A673 (cell line): ENCODE results near the gene NR2C2. TPM values are rescaled to one million over a fixed set of nuclear protein-coding genes. Genes with fewer than 3 reads are reported as not detected.

Experiments
- BruUV-seq: library from RNA; stranded (reverse); fragments of 400-500 nt; replicated peaks from 2 replicates; lab custom pipeline; 2021; lab: Mats Ljungman, UMichigan
- CTCF ChIA-PET: fragments of 300-600 bp; sonication (Branson Sonifier 250); formaldehyde crosslinking; loops from one replicate; lab custom pipeline; 2022; ENCODE audit warnings: antibody characterized with exemption; lab: Charles Lee
- POLR2A ChIA-PET: fragments of 300-600 bp; sonication (Branson Sonifier 250); formaldehyde crosslinking; loops from one replicate; lab custom pipeline; 2022; ENCODE audit warnings: antibody characterized with exemption; ENCODE audit not compliant: low non-redundant PET; lab: Charles Lee
- DNase-seq: peaks from one replicate; pipeline ENCODE4 v3.0.0-alpha.2; 2015; ENCODE audit warnings: low spot score
- H3K27ac ChIP-seq: fragments of 200-600 bp; sonication (generic); 2 replicates; pipeline ENCODE4 v1.5.1; 2016; ENCODE audit warnings: mixed run types, low read depth, mild to moderate bottlenecking, mixed read lengths, antibody characterized with exemption, low read length; ENCODE audit not compliant: poor library complexity, severe bottlenecking
- H3K27me3 ChIP-seq: fragments of 200-600 bp; sonication (generic); replicated peaks from 2 replicates; pipeline ENCODE4 v1.6.1; 2017; ENCODE audit warnings: mixed run types, low read depth, mild to moderate bottlenecking, mixed read lengths, antibody characterized with exemption, low read length; ENCODE audit not compliant: insufficient read depth, poor library complexity
- H3K36me3 ChIP-seq: fragments of 200-600 bp; sonication (generic); 2 replicates; pipeline ENCODE4 v1.6.1; 2016; ENCODE audit warnings: mixed run types, mild to moderate bottlenecking, mixed read lengths, antibody characterized with exemption, low read length; ENCODE audit not compliant: insufficient read depth, poor library complexity, severe bottlenecking
- H3K4me1 ChIP-seq: fragments of 200-600 bp; sonication (generic); 2 replicates; pipeline ENCODE4 v1.6.1; 2017; ENCODE audit warnings: mixed run types, mild to moderate bottlenecking, mixed read lengths, antibody characterized with exemption, low read length; ENCODE audit not compliant: insufficient read depth, poor library complexity, severe bottlenecking
- H3K4me3 ChIP-seq: fragments of 200-600 bp; sonication (generic); 2 replicates; pipeline ENCODE4 v1.5.1; 2016; ENCODE audit warnings: low read depth, mixed run types, mild to moderate bottlenecking, mixed read lengths, low read length; ENCODE audit not compliant: poor library complexity, severe bottlenecking
- H3K9me3 ChIP-seq: fragments of 200-600 bp; sonication (generic); 2 replicates; pipeline ENCODE4 v1.6.1; 2016; ENCODE audit warnings: mixed run types, low read depth, mild to moderate bottlenecking, mixed read lengths, antibody characterized with exemption, low read length; ENCODE audit not compliant: poor library complexity, severe bottlenecking
- EZH2 ChIP-seq: fragments of 200-600 bp; sonication (generic); IDR thresholded peaks from 2 replicates; pipeline ENCODE4 v1.6.1; 2017; ENCODE audit warnings: borderline replicate concordance, low read depth, mild to moderate bottlenecking, mixed read lengths, antibody characterized with exemption, low read length; ENCODE audit not compliant: poor library complexity, severe bottlenecking
- intact Hi-C: fragments of 100-400 bp; cut with micrococcal nuclease; formaldehyde crosslinking; loops from one replicate; pipeline ENCODE4 v1.10.0; 2022; ENCODE audit not compliant: unreplicated experiment
- total RNA-seq: library from RNA; stranded (reverse); gene quantifications from 2 replicates; pipeline ENCODE4 v1.2.3, GENCODE V29; 2021
- TF ChIP-seq, protein P1 (sequence below): fragments of 300-800, 200-600 bp; sonication (generic); conservative IDR thresholded peaks from 2 replicates; pipeline ENCODE4 v1.5.1; 2017; ENCODE audit warnings: low read depth, mild to moderate bottlenecking, antibody characterized with exemption, low read length, moderate library complexity, mixed read lengths

Gene NR2C2
- total RNA-seq, 1 experiment from 2014 or later = 56.5 TPM

DNA sequence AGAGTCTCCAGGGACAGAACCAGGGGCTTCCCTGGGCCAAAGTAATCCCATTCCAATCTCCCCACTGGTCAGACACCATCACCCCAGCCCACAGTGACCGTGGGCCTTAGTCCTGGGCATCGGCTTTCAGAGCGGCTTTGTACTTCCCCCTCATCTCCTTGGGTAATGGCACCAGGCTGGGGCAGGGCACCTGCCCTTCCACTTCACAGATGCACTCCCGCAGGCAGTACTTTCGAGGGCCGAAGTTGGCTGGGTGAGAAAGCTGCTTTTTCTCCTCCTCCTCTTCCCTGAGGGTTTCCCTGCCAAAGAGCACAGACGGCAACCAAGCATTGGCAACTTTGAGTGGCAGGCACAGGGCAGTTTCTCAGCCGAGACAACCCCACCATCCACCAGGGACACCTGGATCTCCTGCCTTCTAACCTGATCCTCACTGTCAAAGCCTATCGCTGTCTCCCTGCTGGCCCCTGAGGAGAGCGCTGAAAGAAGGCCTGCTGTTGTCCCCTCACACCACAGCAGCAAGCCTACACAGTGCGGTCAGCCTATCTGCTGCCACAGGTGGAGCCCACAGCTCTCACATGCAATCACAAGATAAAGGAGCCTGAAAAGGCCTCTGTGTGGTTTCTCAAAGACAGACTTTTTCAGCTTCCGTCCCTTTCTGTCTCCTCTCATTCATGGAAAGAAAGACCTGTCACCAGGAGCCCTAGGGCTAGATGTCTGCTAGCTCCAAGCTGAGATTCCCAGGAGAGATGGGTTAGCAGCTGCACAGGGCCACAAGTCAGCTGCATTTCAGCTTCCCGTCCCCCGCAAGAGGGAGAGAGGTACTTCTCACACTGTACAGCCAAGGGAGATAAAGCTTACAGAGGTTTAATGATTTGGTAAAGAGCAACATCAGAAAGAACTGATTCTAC, 105.2 kb downstream of the NR2C2 start:
- BruUV-seq = no TSS peak
- DNase-seq = no peak
- CTCF ChIA-PET = no interaction called here
- TF ChIP-seq, protein P1, sequence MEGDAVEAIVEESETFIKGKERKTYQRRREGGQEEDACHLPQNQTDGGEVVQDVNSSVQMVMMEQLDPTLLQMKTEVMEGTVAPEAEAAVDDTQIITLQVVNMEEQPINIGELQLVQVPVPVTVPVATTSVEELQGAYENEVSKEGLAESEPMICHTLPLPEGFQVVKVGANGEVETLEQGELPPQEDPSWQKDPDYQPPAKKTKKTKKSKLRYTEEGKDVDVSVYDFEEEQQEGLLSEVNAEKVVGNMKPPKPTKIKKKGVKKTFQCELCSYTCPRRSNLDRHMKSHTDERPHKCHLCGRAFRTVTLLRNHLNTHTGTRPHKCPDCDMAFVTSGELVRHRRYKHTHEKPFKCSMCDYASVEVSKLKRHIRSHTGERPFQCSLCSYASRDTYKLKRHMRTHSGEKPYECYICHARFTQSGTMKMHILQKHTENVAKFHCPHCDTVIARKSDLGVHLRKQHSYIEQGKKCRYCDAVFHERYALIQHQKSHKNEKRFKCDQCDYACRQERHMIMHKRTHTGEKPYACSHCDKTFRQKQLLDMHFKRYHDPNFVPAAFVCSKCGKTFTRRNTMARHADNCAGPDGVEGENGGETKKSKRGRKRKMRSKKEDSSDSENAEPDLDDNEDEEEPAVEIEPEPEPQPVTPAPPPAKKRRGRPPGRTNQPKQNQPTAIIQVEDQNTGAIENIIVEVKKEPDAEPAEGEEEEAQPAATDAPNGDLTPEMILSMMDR = no peak
- TF ChIP-seq EZH2 = no peak
- no peaks in the 10 kb centered on the region for H3K9me3 ChIP-seq
- H3K4me3 ChIP-seq = no peak overlapping the region
- POLR2A ChIA-PET = no interaction called here
- no peaks in the 10 kb centered on the region for H3K27me3 ChIP-seq
- no peak overlapping the region for H3K27ac ChIP-seq
- intact Hi-C loops = no loop called here
- H3K4me1 ChIP-seq = no peaks in the 10 kb centered on the region
- H3K36me3 ChIP-seq = peaks cover 69% of the 10 kb centered on the region

DNA sequence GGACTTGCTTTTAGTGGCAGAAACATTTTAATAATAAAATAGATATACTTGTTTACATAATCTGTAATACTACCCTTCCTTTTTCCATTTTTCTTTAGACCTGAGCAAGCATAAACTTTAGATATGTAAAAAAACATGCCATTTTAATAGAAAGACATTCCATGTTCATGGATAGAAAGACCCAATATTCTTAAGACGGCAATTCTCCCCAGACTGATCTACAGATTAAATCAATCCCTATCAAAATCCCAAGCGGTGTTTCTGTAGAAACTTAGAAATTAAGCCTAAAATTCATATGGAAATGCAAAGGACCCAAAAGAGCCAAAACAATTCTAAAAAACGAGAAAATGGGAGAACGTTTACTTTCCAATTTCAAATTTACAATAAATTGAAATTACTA, 106.2 kb downstream of the NR2C2 start:
- Histone ChIP-seq H3K9me3 (no peaks in the 10 kb centered on the region), H3K4me3 (no peak overlapping the region), H3K4me1 (no peaks in the 10 kb centered on the region), H3K27ac (no peak overlapping the region), H3K27me3 (no peaks in the 10 kb centered on the region), H3K36me3 (peaks cover 66% of the 10 kb centered on the region)
- intact Hi-C loops = no loop called here
- no TSS peak for BruUV-seq
- ChIA-PET CTCF (no interaction called here), POLR2A (no interaction called here)
- no peak for DNase-seq
- TF ChIP-seq, protein P1 = no peak
- no peak for TF ChIP-seq EZH2

DNA sequence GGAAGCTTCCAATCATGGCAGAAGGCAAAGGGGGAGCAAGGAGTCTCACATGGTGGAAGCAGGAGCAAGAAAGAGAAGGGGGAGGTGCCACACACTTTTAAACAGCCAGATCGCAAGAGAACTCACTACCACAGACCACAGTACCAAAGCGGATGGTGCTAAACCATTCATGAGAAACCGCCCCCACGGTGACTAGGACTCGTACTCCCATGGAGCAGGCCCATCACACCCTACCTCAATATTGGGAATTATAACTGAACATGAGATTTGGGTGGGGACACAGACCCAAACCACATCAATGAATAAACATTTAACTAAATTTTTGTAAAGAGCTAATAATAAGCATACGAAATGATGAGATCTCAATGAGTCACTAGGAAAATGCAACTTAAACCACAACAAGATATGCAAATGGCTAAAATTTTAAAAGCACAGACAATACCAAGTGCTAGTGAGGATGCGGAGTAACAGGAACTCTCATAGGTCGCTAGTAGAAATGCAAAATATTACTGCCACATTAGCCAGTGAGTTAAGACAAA, 107.7 kb downstream of the NR2C2 start:
- no TSS peak for BruUV-seq
- intact Hi-C loops = no loop called here

More for the DNA sequence above, 107.7 kb downstream of the NR2C2 start:
- Histone ChIP-seq H3K9me3 (no peaks in the 10 kb centered on the region), H3K4me3 (no peak overlapping the region), H3K27ac (no peak overlapping the region), H3K4me1 (no peaks in the 10 kb centered on the region), H3K36me3 (peaks cover 64% of the 10 kb centered on the region), H3K27me3 (no peaks in the 10 kb centered on the region)
- ChIA-PET POLR2A (no interaction called here), CTCF (no interaction called here)
- no peak for TF ChIP-seq EZH2
- TF ChIP-seq, protein P1 = no peak
- DNase-seq = no peak
